ENCODE results near the gene TLR3.

GRCh38 chr4:186116697-186117096, 47.7 kb downstream of the TLR3 start:
- no peak for TF ChIP-seq ZNF423 (tag by site-specific recombination; IDR thresholded peaks at IDR 0.05)
- no peak for TF ChIP-seq OSR2 (tag by site-specific recombination; IDR thresholded peaks at IDR 0.05)
- TF ChIP-seq ZFP41 (tag by site-specific recombination; IDR thresholded peaks at IDR 0.05; ENCODE audit: borderline replicate concordance), result no peak
- no peak for TF ChIP-seq CTCF (tag by site-specific recombination; IDR thresholded peaks at IDR 0.05)
- TF ChIP-seq ZNF18 (tag by site-specific recombination; IDR thresholded peaks at IDR 0.05), result no peak
